GM06990 (cell line): ENCODE data around the gene RLBP1.
"Not testable (repeated sequence)": the region's sequence is repeated elsewhere in the genome, so short reads cannot be mapped to it uniquely, and the experiment has no call there.

ENCODE experiments used
- DNase-seq: peaks from one replicate; pipeline ENCODE4 v3.0.0-alpha.2; 2011; ENCODE audit not compliant: insufficient read length; ENCODE audit errors: extremely low read depth
- H3K27me3 ChIP-seq: replicated peaks from 2 replicates; pipeline ENCODE4 v1.6.0; 2011; ENCODE audit warnings: low read length; ENCODE audit not compliant: control insufficient read depth, insufficient read depth
- H3K36me3 ChIP-seq: 2 replicates; pipeline ENCODE4 v1.5.1; 2011; ENCODE audit warnings: low read length; ENCODE audit not compliant: control insufficient read depth, insufficient read depth
- H3K4me3 ChIP-seq: replicated peaks from 2 replicates; pipeline ENCODE4 v1.5.1; 2011; ENCODE audit warnings: low read depth, mild to moderate bottlenecking, control low read depth, low read length
- TF ChIP-seq, protein P1 (sequence below): IDR thresholded peaks from 2 replicates; pipeline ENCODE4 v1.5.1; 2011; ENCODE audit warnings: low read length, control low read depth, mild to moderate bottlenecking, inconsistent platforms; ENCODE audit not compliant: insufficient read depth, poor library complexity, severe bottlenecking

Gene RLBP1

DNA sequence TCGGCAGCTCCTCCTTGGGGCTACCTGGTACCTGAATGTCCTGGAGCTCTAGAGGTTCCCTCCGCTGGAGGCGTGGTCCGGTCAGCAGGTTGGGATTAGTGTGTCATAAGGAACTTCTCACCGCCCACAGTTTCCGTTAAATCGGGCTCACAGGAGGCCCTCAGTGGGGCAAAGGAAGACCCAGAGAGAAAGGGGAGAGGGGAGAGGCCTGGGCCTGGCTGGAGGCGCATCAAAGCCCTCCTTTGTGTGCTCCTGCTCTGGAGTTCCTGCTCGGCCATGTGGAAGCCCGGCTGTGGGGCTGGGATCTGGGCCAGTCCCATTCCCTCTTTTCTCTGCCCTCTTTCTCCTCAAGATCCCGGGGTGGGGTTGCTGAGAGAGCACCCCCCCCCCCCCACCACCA lies at the start of gene RLBP1:
Gene RLBP1 (minus strand): TSS at position 37 of the 400 bp plus-strand sequence. CDS start 2,604 bp downstream, outside the sequence.
- Histone ChIP-seq H3K36me3 (no peaks in the 10 kb centered on the region), H3K4me3 (no peak within 1 kb of the TSS), H3K27me3 (no peaks in the 10 kb centered on the region)
- no peak for DNase-seq
- TF ChIP-seq, protein P1, sequence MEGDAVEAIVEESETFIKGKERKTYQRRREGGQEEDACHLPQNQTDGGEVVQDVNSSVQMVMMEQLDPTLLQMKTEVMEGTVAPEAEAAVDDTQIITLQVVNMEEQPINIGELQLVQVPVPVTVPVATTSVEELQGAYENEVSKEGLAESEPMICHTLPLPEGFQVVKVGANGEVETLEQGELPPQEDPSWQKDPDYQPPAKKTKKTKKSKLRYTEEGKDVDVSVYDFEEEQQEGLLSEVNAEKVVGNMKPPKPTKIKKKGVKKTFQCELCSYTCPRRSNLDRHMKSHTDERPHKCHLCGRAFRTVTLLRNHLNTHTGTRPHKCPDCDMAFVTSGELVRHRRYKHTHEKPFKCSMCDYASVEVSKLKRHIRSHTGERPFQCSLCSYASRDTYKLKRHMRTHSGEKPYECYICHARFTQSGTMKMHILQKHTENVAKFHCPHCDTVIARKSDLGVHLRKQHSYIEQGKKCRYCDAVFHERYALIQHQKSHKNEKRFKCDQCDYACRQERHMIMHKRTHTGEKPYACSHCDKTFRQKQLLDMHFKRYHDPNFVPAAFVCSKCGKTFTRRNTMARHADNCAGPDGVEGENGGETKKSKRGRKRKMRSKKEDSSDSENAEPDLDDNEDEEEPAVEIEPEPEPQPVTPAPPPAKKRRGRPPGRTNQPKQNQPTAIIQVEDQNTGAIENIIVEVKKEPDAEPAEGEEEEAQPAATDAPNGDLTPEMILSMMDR = no peak

DNA sequence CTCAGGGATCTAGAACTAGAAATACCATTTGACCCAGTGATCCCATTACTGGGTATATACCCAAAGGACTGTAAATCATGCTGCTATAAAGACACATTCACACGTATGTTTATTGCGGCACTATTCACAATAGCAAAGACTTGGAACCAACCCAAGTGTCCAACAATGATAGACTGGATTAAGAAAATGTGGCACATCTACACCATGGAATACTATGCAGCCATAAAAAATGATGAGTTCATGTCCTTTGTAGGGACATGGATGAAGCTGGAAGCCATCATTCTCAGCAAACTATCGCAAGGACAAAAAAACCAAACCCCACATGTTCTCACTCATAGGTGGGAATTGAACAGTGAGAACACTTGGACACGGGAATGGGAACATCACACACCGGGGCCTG lies 28.8 kb upstream of the RLBP1 start:
- H3K27me3 ChIP-seq, H3K4me3 ChIP-seq, DNase-seq, H3K36me3 ChIP-seq: not testable (repeated sequence)

DNA sequence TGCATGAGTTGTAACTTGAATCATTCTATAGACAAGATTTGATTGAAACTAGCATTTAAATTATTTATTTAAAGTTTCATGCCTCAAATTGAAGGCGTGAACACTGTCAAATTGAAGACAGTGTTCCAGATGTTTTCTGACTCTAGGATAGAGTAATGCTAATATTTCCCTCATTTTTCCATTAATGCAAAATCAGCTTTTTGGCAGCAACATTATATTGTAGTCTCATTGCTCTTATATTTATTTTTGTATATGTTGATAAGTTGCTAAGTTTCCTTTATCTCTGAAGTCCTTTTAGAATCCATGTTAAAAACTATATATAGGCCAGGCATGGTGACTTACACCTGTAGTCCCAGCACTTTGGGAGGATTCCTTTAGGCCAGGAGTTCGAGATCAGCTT lies 27.2 kb upstream of the RLBP1 start:
- Histone ChIP-seq H3K4me3 (no peak overlapping the region), H3K36me3 (no peaks in the 10 kb centered on the region; the same call in 1 of the 2 replicates), H3K27me3 (no peaks in the 10 kb centered on the region)
- TF ChIP-seq, protein P1 = no peak
- no peak for DNase-seq

DNA sequence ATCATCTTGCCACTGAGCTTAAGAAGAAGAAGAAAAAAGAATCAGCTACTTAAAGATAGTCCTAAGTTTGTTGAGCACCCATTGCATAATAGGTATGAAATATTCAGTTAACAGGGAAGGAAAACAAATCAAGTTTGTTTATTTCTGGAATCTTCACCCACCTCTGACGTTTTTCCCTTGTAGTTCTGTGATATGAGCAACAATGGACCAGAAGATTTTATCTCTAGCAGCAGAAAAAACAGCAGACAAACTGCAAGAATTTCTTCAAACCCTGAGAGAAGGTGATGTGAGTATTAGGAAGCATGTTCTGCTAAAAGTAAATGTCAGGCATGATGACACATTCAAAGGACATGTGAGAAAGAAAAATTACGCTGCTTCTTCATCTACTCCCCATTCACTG lies 26.1 kb upstream of the RLBP1 start:
- Histone ChIP-seq H3K4me3 (no peak overlapping the region), H3K27me3 (no peaks in the 10 kb centered on the region), H3K36me3 (no peaks in the 10 kb centered on the region; the same call in 1 of the 2 replicates)
- TF ChIP-seq, protein P1 = no peak
- DNase-seq = no peak

DNA sequence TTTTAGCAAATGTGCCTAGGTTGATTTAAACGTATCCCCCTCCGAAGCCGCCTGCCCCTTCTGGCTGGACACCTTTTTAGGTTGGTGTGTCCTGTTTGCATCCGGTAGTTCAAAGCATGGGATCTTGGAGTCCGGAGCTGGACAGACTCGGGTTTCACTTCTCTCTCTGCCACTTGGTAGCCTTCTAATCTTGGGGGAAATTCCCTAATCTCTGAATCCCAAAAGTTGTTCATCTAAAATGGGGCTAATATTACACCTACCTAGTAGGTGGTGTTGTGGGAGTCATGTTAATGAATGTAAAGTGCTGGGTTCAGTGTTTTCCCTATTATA lies 23.2 kb upstream of the RLBP1 start:
- Histone ChIP-seq H3K36me3 (no peaks in the 10 kb centered on the region), H3K4me3 (peak overlapping the region; percentile 79), H3K27me3 (no peaks in the 10 kb centered on the region)
- DNase-seq = no peak
- TF ChIP-seq, protein P1 = no peak

DNA sequence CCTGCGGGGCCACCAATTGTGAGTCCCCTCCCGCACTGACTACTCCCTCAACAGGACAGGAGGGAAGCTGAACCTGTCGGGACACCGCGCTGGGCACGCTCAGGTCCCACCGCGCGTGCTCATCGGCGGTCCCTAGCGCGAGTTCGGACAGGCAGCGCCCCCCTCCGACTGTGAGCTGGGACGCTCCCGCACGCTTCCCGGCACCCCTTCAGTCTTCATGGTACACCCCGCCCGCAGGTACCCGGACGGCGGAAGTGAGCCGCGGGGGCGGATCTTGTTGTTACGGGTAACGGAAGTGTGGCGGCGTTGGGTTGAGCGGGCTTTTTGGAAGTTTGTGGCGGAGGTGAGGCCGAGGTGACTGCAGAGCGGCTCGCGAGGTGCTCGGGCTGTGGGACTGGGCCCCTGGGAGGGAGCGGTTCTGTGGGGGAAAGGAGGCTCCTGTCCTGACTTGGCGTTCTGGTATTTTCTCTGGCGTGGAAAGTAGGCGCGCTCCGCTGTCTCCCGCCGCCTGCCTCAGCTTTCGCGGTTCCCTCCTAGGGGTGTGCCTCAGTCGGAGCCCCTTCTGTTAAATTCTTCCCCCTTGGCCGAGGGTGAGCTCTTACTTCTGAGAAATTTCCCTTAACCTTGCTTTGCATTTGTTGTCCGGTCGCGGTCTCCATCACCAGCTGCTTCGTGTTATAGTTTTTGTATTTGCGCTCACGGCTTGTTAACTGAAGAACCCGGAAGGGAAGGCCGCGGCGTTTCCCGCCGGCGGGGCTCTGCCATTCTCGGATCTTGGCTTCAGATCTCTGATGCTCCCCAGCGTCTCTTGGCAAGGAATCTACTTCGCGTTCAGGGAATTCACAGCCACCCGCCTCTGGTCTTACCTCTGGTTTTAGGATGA lies 22.6 kb upstream of the RLBP1 start, which contains the start of gene FANCI:
Gene FANCI (plus strand): TSS at position 289 of the 883 bp plus-strand sequence. CDS start 3,669 bp downstream, outside the sequence.
- no peaks in the 10 kb centered on the region for H3K36me3 ChIP-seq
- TF ChIP-seq, protein P1 = peak; percentile 73
- DNase-seq = peak; percentile 94

More for the DNA sequence above, 22.6 kb upstream of the RLBP1 start, which contains the start of gene FANCI:
- no peaks in the 10 kb centered on the region for H3K27me3 ChIP-seq
- H3K4me3 ChIP-seq = peak within 1 kb of the TSS; percentile 79
